ENCODE measurements around the gene EIF3A. TPM values are rescaled to one million over a fixed set of nuclear protein-coding genes. Genes with fewer than 3 reads are reported as not detected.
"Not testable (repeated sequence)": the region's sequence is repeated elsewhere in the genome, so short reads cannot be mapped to it uniquely, and the experiment has no call there.

Gene EIF3A
- total RNA-seq, 1 donor from 2014 or later = 66.4 TPM

- FAIRE-seq = no peak
- no peak for DNase-seq (ENCODE audit: low spot score in 2 of 2)
These were observed 28.8 kb downstream of the EIF3A start for GRCh38 chr10:119051775-119052174.

DNA sequence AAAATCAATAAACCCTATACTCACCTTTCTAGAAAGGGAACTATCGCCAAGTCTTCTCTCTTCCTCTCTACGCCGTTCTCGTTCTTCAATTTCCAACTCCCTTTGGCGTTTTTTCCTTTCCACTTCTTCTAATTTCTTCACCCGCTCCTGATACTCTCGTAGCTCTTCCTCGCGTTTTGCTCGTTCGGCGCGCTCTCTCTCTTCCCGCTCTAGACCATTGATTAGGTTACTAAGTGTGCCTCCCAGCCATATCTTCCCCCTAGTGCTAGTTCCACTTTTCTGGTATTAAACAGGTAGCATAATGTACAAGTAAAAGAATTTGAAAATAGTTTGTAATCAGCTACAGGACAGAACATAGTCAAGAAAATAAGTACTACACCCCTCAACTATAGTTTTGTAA, 30.8 kb downstream of the EIF3A start:
- FAIRE-seq (no peak), DNase-seq (ENCODE audit: low spot score in 2 of 2) (no peak)

DNA sequence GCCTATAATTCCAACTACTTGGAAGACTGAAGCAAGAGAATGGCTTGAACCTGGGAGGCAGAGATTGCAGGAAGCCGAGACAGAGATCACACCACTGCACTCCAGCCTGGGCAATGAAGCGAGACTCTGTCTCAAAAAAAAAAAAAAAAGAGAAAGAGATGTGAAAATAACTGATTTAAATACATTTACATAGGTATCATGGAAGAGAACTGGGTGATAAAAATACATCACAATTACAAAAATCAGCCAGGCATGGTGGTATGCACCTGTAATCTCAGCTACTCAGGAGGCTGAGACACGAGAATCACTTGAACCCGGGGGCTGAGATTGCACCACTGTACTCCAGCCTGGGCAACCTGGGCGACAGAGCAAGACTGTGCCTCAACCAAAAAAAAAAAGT, 31.3 kb downstream of the EIF3A start:
- no peak for FAIRE-seq

GRCh38 chr10:119045561-119045960, 35.1 kb downstream of the EIF3A start:
- FAIRE-seq (no peak), DNase-seq (ENCODE audit: low spot score in 2 of 2) (no peak)

More for the DNA sequence above, 31.3 kb downstream of the EIF3A start:
- DNase-seq (ENCODE audit: low spot score in 2 of 2) = no peak

DNA sequence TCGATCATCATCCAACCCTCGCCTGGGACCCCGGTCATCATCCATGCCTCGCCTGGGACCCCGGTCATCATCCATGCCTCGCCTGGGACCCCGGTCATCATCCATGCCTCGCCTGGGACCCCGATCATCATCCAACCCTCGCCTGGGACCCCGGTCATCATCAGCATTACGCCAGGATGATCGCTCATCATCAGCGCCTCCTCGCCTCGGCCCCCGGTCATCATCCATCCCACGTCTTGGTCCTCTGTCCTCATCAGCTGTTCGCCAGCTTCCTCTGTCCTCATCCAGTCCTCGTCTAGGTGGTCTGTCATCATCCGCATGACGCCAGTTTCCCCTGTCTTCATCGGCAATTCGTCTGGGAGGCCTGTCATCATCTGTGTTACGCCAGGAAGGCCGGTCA, 38.4 kb downstream of the EIF3A start:
- no peak for DNase-seq (ENCODE audit: low spot score in 2 of 2)

GRCh38 chr10:119041326-119041725, 39.3 kb downstream of the EIF3A start:
- DNase-seq (ENCODE audit: low spot score in 2 of 2) (no peak), FAIRE-seq (no peak)

More for the DNA sequence above, 38.4 kb downstream of the EIF3A start:
- no peak for FAIRE-seq

GRCh38 chr10:119039161-119039560, 41.5 kb downstream of the EIF3A start:
- DNase-seq (ENCODE audit: low spot score in 2 of 2) = no peak
- no peak for FAIRE-seq

GRCh38 chr10:119031496-119032059, 49.0 kb downstream of the EIF3A start:
- FAIRE-seq = no peak
- no peak for DNase-seq (ENCODE audit: low spot score in 2 of 2)

GRCh38 chr10:119030421-119031250, 50.0 kb downstream of the EIF3A start:
- DNase-seq (ENCODE audit: low spot score in 2 of 2) (peak; percentile 49 to 51), FAIRE-seq (no peak)

GRCh38 chr10:119029613-119030420, 50.8 kb downstream of the EIF3A start, which contains the start of gene NANOS1:
TSS of gene NANOS1 (plus strand) at chr10:119029714. CDS start at chr10:119029802, 88 bp downstream.
- peak in 1 of 2 donors; percentile 31 for DNase-seq (ENCODE audit: low spot score in 2 of 2)
- no peak for FAIRE-seq

GRCh38 chr10:119028900-119029612, 51.6 kb downstream of the EIF3A start:
- DNase-seq (ENCODE audit: low spot score in 2 of 2) (peak; percentile 90 to 93), FAIRE-seq (no peak)

DNA sequence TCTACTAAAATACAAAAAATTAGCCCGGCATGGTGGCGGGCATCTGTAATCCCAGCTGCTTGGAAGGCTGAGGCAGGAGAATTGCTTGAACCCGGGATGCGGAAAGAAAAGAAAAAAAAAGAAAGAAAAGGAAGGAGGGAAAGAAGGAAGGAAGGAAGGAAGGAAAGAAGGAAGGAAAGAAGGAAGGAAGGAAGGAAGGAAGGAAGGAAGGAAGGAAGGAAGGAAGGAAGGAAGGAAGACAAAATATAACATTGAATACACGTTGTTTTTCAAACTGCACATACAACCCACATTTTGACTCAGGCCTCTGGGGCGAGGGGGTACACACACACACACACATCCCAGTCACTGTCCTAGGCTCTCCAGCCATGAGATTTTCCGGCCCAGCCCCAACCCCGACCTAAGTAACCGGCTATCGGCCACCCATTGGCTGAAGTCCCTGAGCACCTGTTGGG, 52.1 kb downstream of the EIF3A start:
- not testable (repeated sequence) for FAIRE-seq; DNase-seq (ENCODE audit: low spot score in 2 of 2)

DNA sequence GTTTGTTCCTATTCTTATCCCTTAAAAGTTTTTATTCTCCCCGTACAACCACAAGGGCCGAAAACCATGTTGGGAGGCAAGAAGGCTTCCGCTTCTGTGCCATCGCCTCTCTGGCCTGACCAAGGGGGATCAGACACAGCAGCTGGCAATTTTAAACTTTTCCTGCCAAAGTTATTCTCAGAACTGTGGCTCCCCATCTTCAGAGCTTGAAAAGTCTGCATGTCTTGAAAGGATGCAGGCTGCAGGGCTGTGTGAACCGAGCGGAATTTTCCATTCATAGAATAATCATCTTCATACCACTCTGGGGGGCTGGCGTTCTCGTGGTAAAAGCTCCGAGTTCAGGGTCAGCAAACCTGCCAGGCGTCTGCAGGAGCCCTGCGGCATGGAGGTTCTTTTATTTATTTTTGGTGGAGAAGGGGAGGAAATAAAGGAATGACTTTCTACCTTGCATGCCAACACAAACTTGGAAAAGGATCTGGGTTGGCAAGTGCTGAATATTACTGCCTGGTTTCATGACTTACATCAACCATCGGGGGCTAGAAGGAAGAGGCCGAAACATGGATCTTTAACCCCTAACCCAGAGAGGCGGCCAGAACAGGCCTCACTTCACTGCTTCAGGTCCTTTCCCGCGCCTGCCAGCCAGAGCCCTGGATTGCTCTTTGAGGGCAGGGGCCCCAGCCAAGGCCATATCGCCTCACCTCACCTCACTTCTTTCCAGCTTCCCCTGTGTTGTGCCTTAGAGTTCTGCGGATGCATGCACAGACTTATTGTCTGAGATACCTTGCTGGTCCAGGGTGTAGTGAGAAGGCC, 54.1 kb downstream of the EIF3A start:
- FAIRE-seq (no peak), DNase-seq (ENCODE audit: low spot score in 2 of 2) (no peak)

GRCh38 chr10:119025776-119026175, 54.8 kb downstream of the EIF3A start:
- no peak for DNase-seq (ENCODE audit: low spot score in 2 of 2)
- no peak for FAIRE-seq

GRCh38 chr10:119025336-119025735, 55.3 kb downstream of the EIF3A start:
- FAIRE-seq (no peak), DNase-seq (ENCODE audit: low spot score in 2 of 2) (no peak)

DNA sequence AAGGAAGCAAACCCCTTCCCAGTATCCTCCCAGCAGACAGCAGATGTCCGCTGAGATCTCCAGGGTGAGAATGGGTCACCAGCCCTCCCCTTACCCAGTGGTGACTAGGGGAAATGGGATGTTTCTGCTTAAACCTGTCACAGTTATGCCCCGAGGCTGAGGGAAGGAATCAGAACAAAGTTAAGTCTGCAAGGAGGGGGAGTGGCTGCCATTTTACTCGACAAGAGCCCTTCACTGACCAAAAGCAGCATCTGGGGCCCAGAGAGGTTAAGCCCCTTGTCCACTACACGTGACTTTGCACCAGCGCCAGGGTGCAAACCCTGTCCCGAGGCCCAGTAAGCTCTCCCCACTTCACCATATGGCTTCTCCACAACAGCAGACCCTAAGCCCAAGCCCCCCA, 55.7 kb downstream of the EIF3A start:
- no peak for FAIRE-seq
- no peak for DNase-seq (ENCODE audit: low spot score in 2 of 2)

DNA sequence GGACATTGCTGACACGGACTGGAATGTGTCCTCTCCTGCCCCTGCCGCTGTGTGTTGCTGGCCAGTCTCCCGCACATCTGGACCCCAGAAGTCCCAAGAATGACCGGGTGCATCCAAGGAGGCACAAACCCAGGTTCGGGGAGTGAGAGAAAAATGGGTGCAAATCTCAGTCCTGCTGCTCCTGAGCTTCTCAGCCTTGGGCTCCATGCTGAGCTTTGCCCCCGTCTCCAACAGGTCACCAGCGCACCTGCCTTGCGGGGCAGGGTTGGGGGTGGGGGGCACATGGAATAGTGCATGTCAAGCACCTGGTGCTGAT, 57.1 kb downstream of the EIF3A start:
- FAIRE-seq (no peak), DNase-seq (ENCODE audit: low spot score in 2 of 2) (no peak)

DNA sequence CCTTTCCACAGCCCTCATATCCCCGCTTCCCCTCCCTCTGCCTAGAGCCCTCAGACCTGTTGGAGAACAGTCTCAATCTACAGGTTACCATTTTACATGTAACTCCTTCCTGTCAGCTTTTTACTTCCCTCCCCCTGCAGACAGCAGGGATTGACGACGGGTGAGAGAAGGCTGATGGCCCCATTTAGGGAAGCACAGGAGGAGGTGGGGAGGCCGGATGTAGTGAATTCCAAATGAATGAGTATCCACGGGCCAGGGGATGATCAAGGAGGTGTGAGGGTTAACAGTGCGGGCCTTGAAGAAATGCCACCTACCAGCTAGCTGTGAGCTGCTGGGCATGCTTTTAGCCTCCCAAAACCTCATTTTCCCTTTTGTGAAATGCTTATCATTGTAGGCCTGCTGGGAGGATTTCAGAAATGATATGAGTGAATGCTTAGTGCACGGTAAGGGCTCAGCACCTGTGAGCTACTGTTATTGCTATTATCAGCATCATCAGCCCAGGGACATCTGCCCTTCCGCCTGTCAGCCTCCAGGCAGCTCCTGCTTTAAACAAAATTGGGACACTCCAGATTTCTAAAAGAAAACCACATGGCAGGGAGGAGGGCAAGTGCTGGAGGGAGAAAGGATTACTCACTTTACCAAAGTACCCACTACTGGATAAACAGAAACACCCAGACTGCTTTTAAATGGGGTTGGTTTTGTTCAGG, 57.6 kb downstream of the EIF3A start:
- no peak for FAIRE-seq
- no peak for DNase-seq (ENCODE audit: low spot score in 2 of 2)

GRCh38 chr10:119020627-119020946, 60.0 kb downstream of the EIF3A start:
- DNase-seq (ENCODE audit: low spot score in 2 of 2) (no peak), FAIRE-seq (no peak)
